Left ventricle myocardium inferior (tissue), 1 donor: ENCODE data around the gene PAFAH2. TPM values are rescaled to one million over a fixed set of nuclear protein-coding genes. Genes with fewer than 3 reads are reported as not detected.

Experiments
- DNase-seq: peaks from one replicate; pipeline ENCODE4 v3.0.0-alpha.2; 2020
- H3K27ac ChIP-seq: fragments of 200-600 bp; replicated peaks from 2 replicates; pipeline ENCODE4 v1.8.0; 2021
- H3K27me3 ChIP-seq: fragments of 200-600 bp; 2 replicates; pipeline ENCODE4 v1.8.0; 2021; ENCODE audit warnings: low read depth
- H3K36me3 ChIP-seq: fragments of 200-600 bp; 2 replicates; pipeline ENCODE4 v1.8.0; 2021
- H3K4me1 ChIP-seq: fragments of 200-600 bp; 2 replicates; pipeline ENCODE4 v1.8.0; 2021
- H3K4me3 ChIP-seq: fragments of 200-600 bp; 2 replicates; pipeline ENCODE4 v1.8.0; 2021; ENCODE audit warnings: mild to moderate bottlenecking, moderate library complexity
- H3K9me3 ChIP-seq: fragments of 200-600 bp; replicated peaks from 2 replicates; pipeline ENCODE4 v1.8.0; 2021
- intact Hi-C: fragments of 100-400 bp; cut with micrococcal nuclease; formaldehyde crosslinking; loops from one replicate; pipeline ENCODE4 v1.11.0; 2022
- total RNA-seq: library from RNA; stranded (reverse); fragmentation: NEBNext Ultra II Directional; extraction: Animal tissue kit (Norgen Biotek cat#: 25700); gene quantifications from one replicate; pipeline ENCODE4 v1.2.1, GENCODE V29; 2021
- TF ChIP-seq, protein P1 (sequence below): fragments of 200-600 bp; IDR thresholded peaks from 2 replicates; pipeline ENCODE4 v1.8.0; 2021; ENCODE audit warnings: antibody characterized with exemption, mild to moderate bottlenecking, borderline replicate concordance
- donor health status: DM: no; HTN: yes; CAD: no; lungs with severe emphysema.

Gene PAFAH2
- total RNA-seq, 1 donor from 2014 or later: 10.6 TPM

DNA sequence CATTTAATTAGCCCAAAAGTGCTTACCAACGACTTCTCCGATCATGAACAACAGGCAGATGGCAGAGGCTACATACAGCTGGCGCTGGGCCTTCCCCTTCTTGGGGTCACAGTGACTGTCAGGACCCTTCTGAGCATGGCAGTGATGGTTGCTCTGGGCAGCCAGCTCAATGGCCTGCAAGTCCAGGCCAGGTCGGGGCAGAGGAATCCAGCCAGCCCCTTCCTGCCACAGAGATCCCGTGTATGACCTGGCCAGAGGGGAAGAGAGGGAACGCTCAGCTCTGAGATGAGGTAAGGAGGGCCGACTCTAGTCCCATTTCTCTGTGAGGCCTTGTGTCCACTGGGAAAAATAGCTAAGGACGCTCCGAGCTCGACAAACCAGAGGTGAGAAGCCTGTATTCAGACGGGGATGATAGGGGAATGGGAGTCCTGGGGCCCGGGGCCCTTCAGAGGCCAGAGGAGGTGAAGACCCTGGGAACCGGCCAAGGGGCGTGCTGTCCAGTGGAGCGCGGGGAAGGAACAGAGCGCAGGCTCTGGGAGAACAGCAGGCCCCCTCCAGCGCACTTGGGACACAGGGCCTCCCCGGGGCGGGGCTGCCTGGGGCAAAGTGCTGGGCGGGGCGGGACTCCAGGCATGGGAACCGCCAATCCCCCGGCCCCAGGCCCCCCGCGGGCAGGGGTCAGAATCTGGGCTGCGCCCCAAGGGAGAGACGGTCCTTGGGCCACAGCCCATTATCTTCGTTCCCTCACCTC, 47.3 kb upstream of the PAFAH2 start:
- TF ChIP-seq, protein P1, sequence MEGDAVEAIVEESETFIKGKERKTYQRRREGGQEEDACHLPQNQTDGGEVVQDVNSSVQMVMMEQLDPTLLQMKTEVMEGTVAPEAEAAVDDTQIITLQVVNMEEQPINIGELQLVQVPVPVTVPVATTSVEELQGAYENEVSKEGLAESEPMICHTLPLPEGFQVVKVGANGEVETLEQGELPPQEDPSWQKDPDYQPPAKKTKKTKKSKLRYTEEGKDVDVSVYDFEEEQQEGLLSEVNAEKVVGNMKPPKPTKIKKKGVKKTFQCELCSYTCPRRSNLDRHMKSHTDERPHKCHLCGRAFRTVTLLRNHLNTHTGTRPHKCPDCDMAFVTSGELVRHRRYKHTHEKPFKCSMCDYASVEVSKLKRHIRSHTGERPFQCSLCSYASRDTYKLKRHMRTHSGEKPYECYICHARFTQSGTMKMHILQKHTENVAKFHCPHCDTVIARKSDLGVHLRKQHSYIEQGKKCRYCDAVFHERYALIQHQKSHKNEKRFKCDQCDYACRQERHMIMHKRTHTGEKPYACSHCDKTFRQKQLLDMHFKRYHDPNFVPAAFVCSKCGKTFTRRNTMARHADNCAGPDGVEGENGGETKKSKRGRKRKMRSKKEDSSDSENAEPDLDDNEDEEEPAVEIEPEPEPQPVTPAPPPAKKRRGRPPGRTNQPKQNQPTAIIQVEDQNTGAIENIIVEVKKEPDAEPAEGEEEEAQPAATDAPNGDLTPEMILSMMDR: no peak
- Histone ChIP-seq H3K4me3 (peak overlapping the region; percentile 62), H3K27ac (peak overlapping the region; percentile 69), H3K4me1 (peaks cover 45% of the 10 kb centered on the region), H3K9me3 (no peaks in the 10 kb centered on the region), H3K27me3 (peaks cover 83% of the 10 kb centered on the region), H3K36me3 (no peaks in the 10 kb centered on the region)
- DNase-seq: peak; percentile 39
- intact Hi-C loops: no loop called here

DNA sequence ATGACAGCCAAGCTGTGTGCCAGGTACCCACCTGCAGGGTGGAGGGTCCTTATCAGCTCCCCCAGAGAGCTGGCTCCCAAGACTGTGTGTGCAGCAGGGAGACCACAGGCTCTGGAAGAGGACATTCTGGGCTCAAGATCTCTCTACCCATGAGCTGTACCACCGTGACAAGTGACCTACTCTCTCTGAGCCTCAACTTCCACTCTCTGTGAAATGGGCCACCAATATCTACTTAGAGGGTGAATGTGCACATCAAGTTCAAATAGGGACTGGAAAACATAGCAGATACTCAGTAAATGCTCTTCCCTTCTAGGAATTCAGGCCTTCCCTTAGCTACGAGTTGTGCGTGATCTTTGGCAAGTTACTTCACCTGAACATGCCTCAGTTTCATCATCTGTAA, 46.6 kb upstream of the PAFAH2 start:
- H3K36me3 ChIP-seq: no peaks in the 10 kb centered on the region
- TF ChIP-seq, protein P1: no peak
- no peak for DNase-seq
- peaks cover 75% of the 10 kb centered on the region for H3K27me3 ChIP-seq
- H3K4me3 ChIP-seq: no peak overlapping the region
- H3K27ac ChIP-seq: peak overlapping the region; percentile 69
- intact Hi-C loops: no loop called here
- H3K9me3 ChIP-seq: no peaks in the 10 kb centered on the region
- H3K4me1 ChIP-seq: peaks cover 42% of the 10 kb centered on the region

DNA sequence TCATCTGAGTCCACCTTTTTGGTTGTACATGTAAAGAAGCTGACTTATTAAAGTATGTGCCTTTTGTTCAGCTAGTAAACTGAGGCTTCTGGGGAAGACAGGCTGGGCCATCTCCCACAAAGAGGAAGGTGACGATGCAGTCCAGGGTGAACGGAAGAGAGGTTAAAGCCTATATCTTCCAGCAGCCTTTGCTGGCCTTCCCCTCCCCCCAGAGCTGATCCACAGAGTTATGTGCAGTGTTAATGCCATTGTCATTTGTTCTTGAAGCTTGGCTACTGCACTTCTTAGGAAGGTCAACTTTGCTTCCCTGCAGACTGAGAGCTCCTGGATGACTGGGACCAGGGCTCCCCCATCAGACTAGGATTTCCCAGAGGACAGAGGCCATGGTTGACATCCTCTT, 45.9 kb upstream of the PAFAH2 start:
- TF ChIP-seq, protein P1: no peak
- H3K27ac ChIP-seq: peak overlapping the region; percentile 69
- intact Hi-C loops: no loop called here
- no peak overlapping the region for H3K4me3 ChIP-seq
- H3K4me1 ChIP-seq: peaks cover 47% of the 10 kb centered on the region
- no peaks in the 10 kb centered on the region for H3K36me3 ChIP-seq
- DNase-seq: no peak
- H3K27me3 ChIP-seq: peaks cover 69% of the 10 kb centered on the region
- no peaks in the 10 kb centered on the region for H3K9me3 ChIP-seq

DNA sequence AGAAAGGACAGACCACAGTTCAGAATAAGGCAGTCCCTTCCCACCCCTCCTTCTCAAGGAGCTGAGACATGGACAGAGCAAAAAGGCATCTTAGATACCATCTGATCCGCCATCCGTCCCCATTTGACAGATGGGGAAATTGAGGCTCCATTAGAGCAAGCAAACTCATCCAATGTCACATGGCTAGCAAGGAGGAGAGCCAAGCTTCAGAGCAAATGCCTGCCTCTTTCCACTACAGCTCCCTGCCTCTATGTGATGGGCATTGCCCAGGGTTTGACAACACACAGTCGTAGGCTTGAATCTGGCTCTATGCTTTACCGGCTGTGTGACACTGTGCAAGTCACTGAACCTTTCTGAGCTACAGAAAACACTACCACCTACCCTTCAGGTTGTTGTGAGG, 44.1 kb upstream of the PAFAH2 start:
- Histone ChIP-seq H3K27ac (peak overlapping the region; percentile 69), H3K36me3 (no peaks in the 10 kb centered on the region), H3K4me3 (no peak overlapping the region), H3K9me3 (no peaks in the 10 kb centered on the region), H3K4me1 (peaks cover 65% of the 10 kb centered on the region), H3K27me3 (peaks cover 54% of the 10 kb centered on the region)
- TF ChIP-seq, protein P1: no peak
- no peak for DNase-seq
- intact Hi-C loops: no loop called here

DNA sequence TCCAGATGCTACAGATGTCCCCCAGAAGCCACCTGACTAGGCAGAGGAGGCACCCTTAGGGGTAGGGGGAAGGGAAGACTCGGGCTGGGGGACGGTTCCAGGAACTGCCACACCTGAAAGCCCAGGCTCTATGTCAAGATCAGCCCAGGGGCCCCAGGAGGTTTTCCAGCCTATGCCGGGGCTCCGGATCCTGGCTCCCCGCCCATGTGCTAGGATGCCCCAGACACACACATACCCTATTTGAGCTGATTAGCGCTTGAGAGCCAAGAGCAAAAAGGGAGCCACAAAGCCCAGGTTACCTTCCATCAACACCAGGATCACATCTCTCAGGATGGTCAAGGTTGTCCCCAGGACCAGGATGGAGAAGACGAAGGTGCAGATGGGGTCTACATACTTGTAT, 43.5 kb upstream of the PAFAH2 start:
- intact Hi-C loops: no loop called here
- Histone ChIP-seq H3K4me1 (peaks cover 64% of the 10 kb centered on the region), H3K27ac (no peak overlapping the region), H3K27me3 (peaks cover 54% of the 10 kb centered on the region), H3K36me3 (no peaks in the 10 kb centered on the region), H3K4me3 (no peak overlapping the region), H3K9me3 (no peaks in the 10 kb centered on the region)
- TF ChIP-seq, protein P1: no peak
- no peak for DNase-seq
